Endothelial cell (in vitro differentiated cells): ENCODE measurements around the gene RNF38. TPM values are rescaled to one million over a fixed set of nuclear protein-coding genes. Genes with fewer than 3 reads are reported as not detected.

Source experiments
- DNase-seq: peaks from one replicate; pipeline ENCODE4 v3.0.0; 2021; ENCODE audit warnings: low spot score
- H3K27ac Mint-ChIP-seq: one replicate; pipeline ENCODE4 v1.8.0; 2021; ENCODE audit warnings: mixed read lengths, inconsistent platforms; ENCODE audit not compliant: unreplicated experiment
- H3K27me3 Mint-ChIP-seq: one replicate; pipeline ENCODE4 v1.8.0; 2021; ENCODE audit warnings: mild to moderate bottlenecking, moderate library complexity, mixed read lengths, inconsistent platforms; ENCODE audit not compliant: unreplicated experiment
- H3K36me3 Mint-ChIP-seq: one replicate; pipeline ENCODE4 v1.8.0; 2021; ENCODE audit warnings: mild to moderate bottlenecking, low read depth, mixed read lengths, inconsistent platforms; ENCODE audit not compliant: unreplicated experiment
- H3K4me1 Mint-ChIP-seq: one replicate; pipeline ENCODE4 v1.8.0; 2021; ENCODE audit warnings: mild to moderate bottlenecking, mixed read lengths, inconsistent platforms; ENCODE audit not compliant: unreplicated experiment
- H3K4me3 Mint-ChIP-seq: one replicate; pipeline ENCODE4 v1.8.0; 2021; ENCODE audit warnings: mild to moderate bottlenecking, mixed read lengths, inconsistent platforms; ENCODE audit not compliant: unreplicated experiment
- H3K9me3 Mint-ChIP-seq: one replicate; pipeline ENCODE4 v1.8.0; 2021; ENCODE audit warnings: mixed read lengths, inconsistent platforms; ENCODE audit not compliant: unreplicated experiment
- CTCF ChIP-seq: fragments of 200-600 bp; sonication (generic); IDR thresholded peaks from one replicate; pipeline ENCODE4 v1.5.0; 2021; ENCODE audit warnings: antibody characterized with exemption; ENCODE audit not compliant: unreplicated experiment
- total RNA-seq: library from RNA; stranded (reverse); fragmentation: NEBNext Ultra II Directional; extraction: Animal tissue kit (Norgen Biotek cat#: 25700); gene quantifications from one replicate; pipeline ENCODE4 v1.2.1, GENCODE V29; 2021; ENCODE audit not compliant: unreplicated experiment

Gene RNF38
- total RNA-seq, 1 donor from 2014 or later, result 71.1 TPM

- H3K4me1 Mint-ChIP-seq, result peaks cover 13% of the 10 kb centered on the region
- no peaks in the 10 kb centered on the region for H3K27me3 Mint-ChIP-seq
- no peaks in the 10 kb centered on the region for H3K9me3 Mint-ChIP-seq
- no peak overlapping the region for H3K27ac Mint-ChIP-seq
- no peak for DNase-seq
- no peak overlapping the region for H3K4me3 Mint-ChIP-seq
- H3K36me3 Mint-ChIP-seq, result no peaks in the 10 kb centered on the region
- TF ChIP-seq CTCF, result no peak
Measured at GRCh38 chr9:36436909-36437308, 36.8 kb upstream of the RNF38 start.

- TF ChIP-seq CTCF, result no peak
- H3K9me3 Mint-ChIP-seq, result no peaks in the 10 kb centered on the region
- H3K4me3 Mint-ChIP-seq, result no peak overlapping the region
- H3K36me3 Mint-ChIP-seq, result no peaks in the 10 kb centered on the region
- peaks cover 9% of the 10 kb centered on the region for H3K4me1 Mint-ChIP-seq
- no peaks in the 10 kb centered on the region for H3K27me3 Mint-ChIP-seq
- H3K27ac Mint-ChIP-seq, result no peak overlapping the region
- no peak for DNase-seq
Measured at GRCh38 chr9:36433386-36433785, 33.3 kb upstream of the RNF38 start.

- TF ChIP-seq CTCF, result no peak
- Mint-ChIP-seq H3K4me1 (peaks cover 6% of the 10 kb centered on the region), H3K9me3 (no peaks in the 10 kb centered on the region), H3K36me3 (no peaks in the 10 kb centered on the region), H3K27ac (no peak overlapping the region), H3K4me3 (no peak overlapping the region), H3K27me3 (no peaks in the 10 kb centered on the region)
- no peak for DNase-seq
Measured at GRCh38 chr9:36431078-36431477, 31.0 kb upstream of the RNF38 start.

- Mint-ChIP-seq H3K27ac (peak overlapping the region; percentile 8), H3K4me3 (no peak overlapping the region), H3K9me3 (no peaks in the 10 kb centered on the region), H3K36me3 (no peaks in the 10 kb centered on the region), H3K4me1 (peaks cover 14% of the 10 kb centered on the region), H3K27me3 (no peaks in the 10 kb centered on the region)
- no peak for DNase-seq
- TF ChIP-seq CTCF, result no peak
Measured at GRCh38 chr9:36426945-36427344, 26.9 kb upstream of the RNF38 start.

GRCh38 chr9:36426348-36426747 is 26.3 kb upstream of the RNF38 start:
- Mint-ChIP-seq H3K27ac (no peak overlapping the region), H3K9me3 (no peaks in the 10 kb centered on the region), H3K36me3 (no peaks in the 10 kb centered on the region), H3K4me3 (no peak overlapping the region), H3K27me3 (no peaks in the 10 kb centered on the region), H3K4me1 (peaks cover 14% of the 10 kb centered on the region)
- no peak for TF ChIP-seq CTCF
- DNase-seq, result no peak
